CD4-positive, CD25-positive, alpha-beta regulatory T cell (primary cell): Measurements from ENCODE around the gene DDB1. TPM values are rescaled to one million over a fixed set of nuclear protein-coding genes. Genes with fewer than 3 reads are reported as not detected.

Source experiments
- ATAC-seq, 2 donors: fragments of 150-1000 bp; cut with Tn5 transposase; one replicate each; pipeline ENCODE4 v1.10.0; 2021; ENCODE audit warnings: low read depth in 2 of 2, moderate number of reproducible peaks in 2 of 2, moderate library complexity in 1 of 2
- DNase-seq, 3 donors: peaks; one replicate each; pipeline versions ENCODE4 v3.0.0 to v3.0.0-alpha.2; 2012 to 2022; ENCODE audit warnings: mixed read lengths in 1 of 3
- H3K27ac ChIP-seq: one replicate; pipeline ENCODE4 v1.7.0; 2013; ENCODE audit warnings: mild to moderate bottlenecking, low read length; ENCODE audit not compliant: insufficient read depth, poor library complexity, severe bottlenecking
- H3K27me3 ChIP-seq: one replicate; pipeline ENCODE4 v1.7.0; 2013; ENCODE audit warnings: low read length; ENCODE audit not compliant: control insufficient read depth, insufficient read depth
- H3K36me3 ChIP-seq: one replicate; pipeline ENCODE4 v1.7.0; 2013; ENCODE audit warnings: mild to moderate bottlenecking, low read length, moderate library complexity; ENCODE audit not compliant: control insufficient read depth, insufficient read depth
- H3K4me1 ChIP-seq: 2 replicates; pipeline ENCODE4 v1.7.0; 2013; ENCODE audit warnings: mild to moderate bottlenecking, low read length; ENCODE audit not compliant: insufficient read depth, control insufficient read depth, poor library complexity, severe bottlenecking
- H3K4me3 ChIP-seq: one replicate; pipeline ENCODE4 v1.7.0; 2013; ENCODE audit warnings: low read depth, mild to moderate bottlenecking, low read length, moderate library complexity
- H3K9me3 ChIP-seq, 2 experiments: 1 replicate in 1 of 2; 2 replicates in 1 of 2; pipeline ENCODE4 v1.7.0; 2013; ENCODE audit warnings: low read length in 2 of 2, mild to moderate bottlenecking in 1 of 2, moderate library complexity in 1 of 2; ENCODE audit not compliant: control insufficient read depth in 2 of 2
- H3K27ac Mint-ChIP-seq, 3 donors: one replicate each; pipeline ENCODE4 v1.8.0; 2020 to 2022; ENCODE audit warnings: mild to moderate bottlenecking in 3 of 3, mixed read lengths in 3 of 3, moderate library complexity in 2 of 3
- H3K27me3 Mint-ChIP-seq: one replicate; pipeline ENCODE4 v1.8.0; 2022; ENCODE audit warnings: mild to moderate bottlenecking, mixed read lengths
- H3K36me3 Mint-ChIP-seq: one replicate; pipeline ENCODE4 v1.8.0; 2020; ENCODE audit warnings: mixed read lengths
- H3K4me1 Mint-ChIP-seq, 4 donors: one replicate each; pipeline ENCODE4 v1.8.0; 2020 to 2022; ENCODE audit warnings: mixed read lengths in 4 of 4, mild to moderate bottlenecking in 1 of 4
- H3K4me3 Mint-ChIP-seq, 4 donors: one replicate each; pipeline ENCODE4 v1.8.0; 2020 to 2022; ENCODE audit warnings: mild to moderate bottlenecking in 4 of 4, mixed read lengths in 4 of 4, moderate library complexity in 3 of 4
- H3K9me3 Mint-ChIP-seq, 7 donors: one replicate each; pipeline ENCODE4 v1.8.0; 2020 to 2022; ENCODE audit warnings: mixed read lengths in 7 of 7, mild to moderate bottlenecking in 3 of 7, moderate library complexity in 2 of 7
- polyA plus RNA-seq, 4 donors: library from polyadenylated mRNA; unstranded; fragments of 300-500 nt; fragmentation: Illumina TruSeq; gene quantifications; one replicate each; pipeline ENCODE4 v1.2.3, GENCODE V29; 2021
- total RNA-seq: library from RNA; stranded (reverse); gene quantifications from one replicate; pipeline ENCODE4 v1.2.3, GENCODE V29; 2022

Gene DDB1
- total and polyA plus RNA-seq, 5 donors from 2014 or later = 117 to 158 (median 130) TPM

GRCh38 chr11:61275191-61275590 is 57.7 kb downstream of the DDB1 start:
- H3K27me3 Mint-ChIP-seq = peaks cover 14% of the 10 kb centered on the region
- no peaks in the 10 kb centered on the region for H3K36me3 ChIP-seq
- H3K9me3 Mint-ChIP-seq = peaks cover 0 to 4% (median 0%) of the 10 kb centered on the region in 7 donors

DNA sequence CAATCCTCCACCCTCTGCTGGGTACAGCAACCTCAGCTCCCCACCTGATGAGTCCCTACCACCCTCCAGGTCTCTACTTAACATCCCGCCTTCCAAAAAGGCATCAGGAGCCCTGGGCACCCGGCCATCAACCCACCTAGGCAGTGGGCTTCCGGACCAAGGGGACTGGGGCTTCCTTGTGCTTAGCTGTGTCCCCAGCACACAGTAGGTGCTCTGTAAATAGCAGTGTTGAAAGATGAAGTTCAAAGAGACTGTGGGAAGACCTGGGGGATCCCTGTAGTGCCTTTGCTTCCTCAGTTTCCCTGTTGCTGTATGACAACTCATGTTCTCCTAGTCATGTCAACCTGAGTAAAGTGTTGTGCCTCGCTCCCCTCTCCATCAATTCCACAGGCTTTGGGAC is 58.8 kb downstream of the DDB1 start:
- H3K27me3 Mint-ChIP-seq = peaks cover 7% of the 10 kb centered on the region
- no peaks in the 10 kb centered on the region for H3K27me3 ChIP-seq
- H3K9me3 Mint-ChIP-seq = peaks cover 0 to 4% (median 0%) of the 10 kb centered on the region in 7 donors
- no peaks in the 10 kb centered on the region for H3K9me3 ChIP-seq
- H3K27ac Mint-ChIP-seq = no peak overlapping the region
- peaks cover 0 to 4% (median 0%) of the 10 kb centered on the region in 4 donors for H3K4me1 Mint-ChIP-seq
- no peak overlapping the region for H3K4me3 Mint-ChIP-seq
- no peaks in the 10 kb centered on the region for H3K36me3 ChIP-seq
- no peak for ATAC-seq
- no peak overlapping the region for H3K27ac ChIP-seq
- no peak for DNase-seq
- no peaks in the 10 kb centered on the region for H3K4me1 ChIP-seq
- no peak overlapping the region for H3K4me3 ChIP-seq
- no peaks in the 10 kb centered on the region for H3K36me3 Mint-ChIP-seq

More at GRCh38 chr11:61275191-61275590, 57.7 kb downstream of the DDB1 start:
- no peak for ATAC-seq
- no peak overlapping the region for H3K27ac Mint-ChIP-seq
- no peak overlapping the region for H3K4me3 ChIP-seq
- H3K27me3 ChIP-seq = no peaks in the 10 kb centered on the region
- H3K27ac ChIP-seq = no peak overlapping the region
- peaks cover 0 to under 1% (median 0%) of the 10 kb centered on the region in 4 donors for H3K4me1 Mint-ChIP-seq
- H3K36me3 Mint-ChIP-seq = no peaks in the 10 kb centered on the region
- no peaks in the 10 kb centered on the region for H3K9me3 ChIP-seq
- H3K4me1 ChIP-seq = no peaks in the 10 kb centered on the region
- DNase-seq = no peak
- H3K4me3 Mint-ChIP-seq = no peak overlapping the region

GRCh38 chr11:61273178-61274078 is 59.5 kb downstream of the DDB1 start:
- DNase-seq (no peak), ATAC-seq (no peak)
- Mint-ChIP-seq H3K4me1 (peaks cover 0 to 4% (median 0%) of the 10 kb centered on the region in 4 donors), H3K36me3 (no peaks in the 10 kb centered on the region), H3K27ac (no peak overlapping the region), H3K4me3 (no peak overlapping the region), H3K27me3 (peaks cover 5% of the 10 kb centered on the region), H3K9me3 (peaks cover 0 to 3% (median 0%) of the 10 kb centered on the region in 7 donors)
- Histone ChIP-seq H3K4me3 (no peak overlapping the region), H3K4me1 (no peaks in the 10 kb centered on the region), H3K9me3 (no peaks in the 10 kb centered on the region), H3K27me3 (no peaks in the 10 kb centered on the region), H3K36me3 (no peaks in the 10 kb centered on the region), H3K27ac (no peak overlapping the region)

DNA sequence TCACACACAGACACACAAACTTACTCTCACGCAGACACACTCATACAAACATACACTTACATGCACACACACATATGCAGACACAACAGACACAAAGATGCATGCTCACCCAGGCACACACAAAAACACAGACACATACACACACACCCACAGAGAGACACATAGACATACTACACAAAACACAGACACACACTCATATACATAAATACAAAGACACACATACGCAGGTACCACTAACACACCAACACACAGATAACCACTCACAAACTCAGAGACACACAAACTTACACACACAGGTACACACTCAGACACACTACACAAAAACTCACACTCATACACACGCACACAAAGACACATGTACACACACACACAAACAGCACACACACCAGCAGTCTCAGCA is 60.2 kb downstream of the DDB1 start:
- Mint-ChIP-seq H3K27ac (no peak overlapping the region), H3K4me3 (no peak overlapping the region), H3K4me1 (peaks cover 0 to 4% (median 0%) of the 10 kb centered on the region in 4 donors), H3K36me3 (no peaks in the 10 kb centered on the region), H3K9me3 (no peaks in the 10 kb centered on the region), H3K27me3 (no peaks in the 10 kb centered on the region)
- Histone ChIP-seq H3K27me3 (no peaks in the 10 kb centered on the region), H3K4me1 (no peaks in the 10 kb centered on the region), H3K36me3 (no peaks in the 10 kb centered on the region), H3K9me3 (no peaks in the 10 kb centered on the region), H3K4me3 (no peak overlapping the region), H3K27ac (no peak overlapping the region)
- DNase-seq = no peak
- no peak for ATAC-seq

DNA sequence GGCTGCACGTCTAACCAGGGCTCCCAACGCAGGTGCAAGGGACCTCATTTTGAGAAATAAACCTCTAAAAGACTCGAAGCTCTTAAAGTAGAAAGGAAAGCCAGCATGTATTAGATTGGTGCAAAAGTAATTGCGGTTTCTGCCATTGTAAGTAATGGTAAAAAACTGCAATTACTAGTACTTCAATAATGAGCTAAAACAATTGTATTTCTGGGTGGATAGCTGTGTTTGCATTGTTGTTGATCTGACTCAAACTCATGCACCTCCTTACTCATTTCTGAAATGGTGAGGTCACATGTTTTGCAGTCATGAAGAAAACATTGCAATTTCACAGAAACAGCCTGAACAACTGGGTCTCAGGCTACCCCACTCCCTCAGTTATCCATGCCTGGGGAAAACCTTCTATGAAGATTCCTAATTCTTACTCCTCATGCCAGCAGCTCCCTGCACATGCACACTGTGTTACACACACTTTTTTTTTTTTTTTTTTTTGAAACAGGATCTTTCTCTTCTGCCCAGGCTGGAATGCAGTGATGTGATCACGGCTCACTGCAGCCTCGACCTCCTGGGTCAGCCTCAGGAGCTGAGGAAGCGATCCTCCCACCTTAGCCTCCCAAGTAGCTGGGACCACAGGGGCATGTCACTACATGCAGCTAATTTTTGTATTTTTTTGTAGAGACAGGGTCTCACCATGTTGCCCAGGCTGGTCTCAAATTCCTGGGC is 62.4 kb downstream of the DDB1 start:
- H3K4me3 ChIP-seq = no peak overlapping the region
- H3K27ac ChIP-seq = no peak overlapping the region
- ATAC-seq = no peak
- DNase-seq = peak in 1 of 3 donors; percentile 76
- Mint-ChIP-seq H3K9me3 (no peaks in the 10 kb centered on the region), H3K27ac (peak overlapping the region in 1 of 3 donors; percentile 48), H3K4me3 (no peak overlapping the region), H3K4me1 (peaks cover 0 to 4% (median 0%) of the 10 kb centered on the region in 4 donors), H3K36me3 (no peaks in the 10 kb centered on the region), H3K27me3 (no peaks in the 10 kb centered on the region)
- H3K9me3 ChIP-seq = no peaks in the 10 kb centered on the region
- no peaks in the 10 kb centered on the region for H3K27me3 ChIP-seq
- H3K4me1 ChIP-seq = no peaks in the 10 kb centered on the region
- no peaks in the 10 kb centered on the region for H3K36me3 ChIP-seq

DNA sequence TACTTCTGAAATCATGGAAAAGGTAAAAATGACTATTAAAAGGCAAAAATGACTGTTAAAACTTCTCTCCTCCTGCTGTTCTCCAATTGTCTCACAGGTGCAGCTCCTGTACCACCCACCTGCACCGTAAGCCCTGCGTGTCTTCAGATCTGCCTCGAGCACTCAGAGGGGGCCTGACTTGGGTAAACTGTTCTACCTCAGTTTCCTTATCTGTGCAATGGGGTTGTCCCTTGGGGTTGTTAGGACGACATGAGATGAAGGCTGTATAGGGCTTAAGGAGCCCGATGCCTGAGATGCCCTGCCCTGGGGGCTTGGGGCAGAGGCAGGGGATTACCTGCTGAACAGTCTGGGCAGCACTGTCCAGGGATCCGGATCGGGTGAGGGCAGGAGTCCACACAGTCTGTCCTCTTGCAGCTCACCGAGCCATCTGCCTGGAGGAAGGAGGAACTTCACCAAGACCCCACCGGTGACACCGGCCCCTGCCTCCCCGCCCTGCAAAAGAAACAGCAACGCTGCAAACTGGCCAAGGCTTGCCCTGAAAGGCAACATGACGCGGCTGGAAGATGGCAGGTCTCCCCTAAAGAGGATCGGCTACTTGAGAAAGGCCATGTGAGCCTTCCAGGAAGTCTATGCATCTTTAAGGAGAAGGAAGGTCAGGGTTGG is 64.2 kb downstream of the DDB1 start:
- H3K27ac Mint-ChIP-seq = no peak overlapping the region
- H3K4me3 Mint-ChIP-seq = no peak overlapping the region
- H3K9me3 Mint-ChIP-seq = peaks cover 0 to under 1% (median 0%) of the 10 kb centered on the region in 7 donors
- Histone ChIP-seq H3K9me3 (no peaks in the 10 kb centered on the region), H3K27me3 (no peaks in the 10 kb centered on the region), H3K4me3 (no peak overlapping the region), H3K36me3 (no peaks in the 10 kb centered on the region), H3K27ac (no peak overlapping the region), H3K4me1 (no peaks in the 10 kb centered on the region)
- H3K27me3 Mint-ChIP-seq = peaks cover under 1% of the 10 kb centered on the region
- peaks cover 0 to 4% (median 0%) of the 10 kb centered on the region in 4 donors for H3K4me1 Mint-ChIP-seq
- ATAC-seq (no peak), DNase-seq (no peak)
- H3K36me3 Mint-ChIP-seq = no peaks in the 10 kb centered on the region

GRCh38 chr11:61267437-61267841 is 65.5 kb downstream of the DDB1 start:
- peaks cover 9% of the 10 kb centered on the region for H3K27me3 Mint-ChIP-seq
- DNase-seq (no peak), ATAC-seq (no peak)
- no peak overlapping the region for H3K27ac Mint-ChIP-seq
- H3K4me1 Mint-ChIP-seq = peaks cover 0 to 4% (median 0%) of the 10 kb centered on the region in 4 donors
- Histone ChIP-seq H3K4me3 (no peak overlapping the region), H3K27ac (no peak overlapping the region), H3K4me1 (no peaks in the 10 kb centered on the region), H3K27me3 (no peaks in the 10 kb centered on the region), H3K36me3 (no peaks in the 10 kb centered on the region), H3K9me3 (no peaks in the 10 kb centered on the region)
- H3K9me3 Mint-ChIP-seq = peaks cover 0 to 4% (median 0%) of the 10 kb centered on the region in 7 donors
- H3K36me3 Mint-ChIP-seq = no peaks in the 10 kb centered on the region
- no peak overlapping the region for H3K4me3 Mint-ChIP-seq
